Left ventricle myocardium superior (tissue), 1 donor: Measurements from ENCODE around the gene MDM4. TPM values are rescaled to one million over a fixed set of nuclear protein-coding genes. Genes with fewer than 3 reads are reported as not detected.

Experiments
- ATAC-seq: fragments of 200-7000 bp; cut with Tn5 transposase; one replicate; pipeline ENCODE4 v1.9.1; 2020; ENCODE audit warnings: mild to moderate bottlenecking, moderate library complexity
- DNase-seq: peaks from one replicate; pipeline ENCODE4 v3.0.0-alpha.2; 2020
- intact Hi-C: fragments of 100-400 bp; cut with micrococcal nuclease; formaldehyde crosslinking; loops from one replicate; pipeline ENCODE4 v1.11.0; 2022
- total RNA-seq: library from RNA; stranded (reverse); fragmentation: NEBNext Ultra II Directional; extraction: Animal tissue kit (Norgen Biotek cat#: 25700); gene quantifications from one replicate; pipeline ENCODE4 v1.2.1, GENCODE V29; 2021
- donor health status: DM: no; HTN: yes; CAD: no; lungs with severe emphysema.

Gene MDM4
- total RNA-seq, 1 donor from 2014 or later, result 30.1 TPM

DNA sequence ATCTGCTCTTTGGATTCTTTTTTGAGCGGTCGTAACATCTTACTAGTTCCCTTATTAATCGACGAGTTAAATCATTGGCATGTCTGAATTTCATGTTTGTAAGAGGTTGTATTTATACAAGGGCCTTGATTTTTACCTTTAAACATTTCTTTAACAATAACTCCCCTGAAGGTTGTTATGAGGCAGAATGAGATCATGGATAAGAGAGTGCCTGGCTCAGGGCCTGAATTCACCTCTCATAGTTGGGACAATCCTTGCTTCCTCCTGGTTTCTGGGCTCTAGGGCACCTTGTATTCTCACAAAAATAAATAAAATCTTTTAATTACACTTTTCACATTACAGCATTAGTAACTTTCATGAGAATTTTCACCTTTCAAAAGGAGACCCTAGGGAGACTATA, 55.4 kb downstream of the MDM4 start:
- DNase-seq (no peak), ATAC-seq (no peak)
- intact Hi-C loops, result no loop called here

DNA sequence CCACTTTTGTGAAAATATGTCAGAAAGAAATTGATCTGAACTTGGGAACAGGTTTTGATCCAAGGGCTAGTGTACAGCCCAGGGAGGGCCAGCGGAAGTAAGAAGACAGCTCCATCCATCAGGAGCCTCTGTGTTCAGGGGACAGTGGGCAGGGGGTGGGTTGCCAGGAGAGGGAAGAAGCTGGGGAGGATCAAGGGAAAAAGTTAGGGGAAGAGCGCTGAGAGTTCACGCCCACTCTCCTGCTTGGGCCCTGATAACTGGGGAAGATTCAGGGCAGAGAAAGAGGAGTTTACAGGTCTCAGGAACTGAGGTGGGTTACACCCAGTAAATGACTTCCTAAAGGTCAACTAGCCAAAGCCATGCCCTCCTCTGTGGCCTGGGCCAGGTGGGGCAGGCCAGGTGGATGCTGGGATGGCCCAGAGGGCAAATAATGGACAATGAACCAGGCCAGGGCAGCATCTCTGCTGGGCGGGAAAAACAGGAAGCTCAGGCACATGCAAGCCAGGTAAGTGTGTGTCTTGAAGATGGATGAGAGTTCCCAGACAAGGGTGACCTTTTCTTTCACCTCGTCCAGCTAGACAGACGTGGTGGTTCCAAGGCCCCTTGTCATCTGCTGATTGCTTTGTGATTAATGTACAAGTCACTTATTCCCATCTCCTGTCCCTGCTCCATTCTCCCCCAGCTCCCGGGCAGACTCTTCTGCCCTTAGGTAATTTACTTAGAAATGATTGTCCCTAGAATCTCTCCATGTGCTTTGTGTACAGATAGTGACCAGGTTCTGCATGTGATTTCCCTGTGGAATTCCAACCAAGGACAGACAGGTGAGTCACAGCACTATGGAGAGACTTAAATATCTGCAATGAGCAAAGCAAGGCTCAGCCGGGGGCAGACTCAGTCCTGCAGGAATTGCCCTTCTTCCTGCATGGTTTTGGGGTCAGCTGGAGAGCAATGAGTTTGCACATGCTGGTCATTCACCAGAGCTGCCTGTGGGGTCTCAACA, 57.0 kb downstream of the MDM4 start:
- DNase-seq (no peak), ATAC-seq (no peak)
- intact Hi-C loops, result no loop called here

DNA sequence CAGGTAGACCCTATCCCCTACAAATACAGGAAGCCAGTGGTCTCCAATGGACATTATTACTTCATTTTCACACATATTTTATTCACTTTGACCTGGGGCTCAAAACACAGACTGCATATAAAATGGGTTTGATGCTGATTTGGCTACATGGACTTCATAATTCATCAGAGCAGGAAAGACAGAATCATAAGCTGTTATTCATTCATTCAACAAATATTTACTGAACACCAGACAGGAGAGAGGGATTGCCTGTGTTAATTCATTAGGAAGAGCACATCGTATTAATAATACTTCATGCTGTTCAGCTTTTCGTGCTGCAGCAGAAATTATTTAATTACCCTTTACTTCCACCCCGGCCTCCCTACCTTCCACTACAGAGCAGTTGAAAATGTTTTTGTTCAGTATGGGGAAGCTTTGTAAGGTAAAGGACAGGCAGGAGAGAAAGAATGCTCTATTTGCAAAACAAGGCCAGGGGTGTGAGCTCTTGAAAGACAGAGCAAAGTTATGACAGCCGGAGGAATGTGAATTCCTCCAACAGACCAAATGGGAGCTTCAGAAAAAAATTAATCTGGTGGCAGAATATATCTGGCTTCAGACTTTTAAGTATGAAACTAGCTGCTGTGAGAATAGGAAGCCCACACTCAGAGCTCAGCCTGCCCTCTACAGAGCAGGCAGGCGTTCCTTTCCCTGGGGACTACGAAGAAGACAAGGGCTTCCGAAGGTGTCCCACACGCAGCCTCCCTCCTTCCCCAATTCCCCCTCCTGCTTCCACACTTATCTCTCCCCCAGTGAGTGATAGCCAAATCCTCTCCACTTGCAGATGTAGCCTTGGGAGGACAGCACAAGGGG, 58.0 kb downstream of the MDM4 start:
- DNase-seq (no peak), ATAC-seq (no peak)
- intact Hi-C loops, result no loop called here

DNA sequence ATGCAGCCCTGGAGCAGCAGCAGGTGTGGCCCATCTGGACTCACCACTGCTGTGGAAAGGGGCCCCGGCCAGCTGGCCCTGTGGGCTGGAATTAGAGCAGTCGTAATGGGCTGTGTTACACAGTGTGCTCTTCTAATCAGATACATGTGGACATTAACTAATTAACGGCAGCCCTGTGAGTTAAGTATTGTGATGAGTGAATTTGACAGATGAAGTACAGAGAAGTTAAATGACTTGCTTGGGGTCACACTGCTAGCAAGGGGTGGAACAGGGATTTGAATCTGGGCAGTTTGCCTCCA, 58.6 kb downstream of the MDM4 start:
- ATAC-seq, result peak; percentile 93
- intact Hi-C loops, result no loop called here
- DNase-seq, result peak; percentile 78

DNA sequence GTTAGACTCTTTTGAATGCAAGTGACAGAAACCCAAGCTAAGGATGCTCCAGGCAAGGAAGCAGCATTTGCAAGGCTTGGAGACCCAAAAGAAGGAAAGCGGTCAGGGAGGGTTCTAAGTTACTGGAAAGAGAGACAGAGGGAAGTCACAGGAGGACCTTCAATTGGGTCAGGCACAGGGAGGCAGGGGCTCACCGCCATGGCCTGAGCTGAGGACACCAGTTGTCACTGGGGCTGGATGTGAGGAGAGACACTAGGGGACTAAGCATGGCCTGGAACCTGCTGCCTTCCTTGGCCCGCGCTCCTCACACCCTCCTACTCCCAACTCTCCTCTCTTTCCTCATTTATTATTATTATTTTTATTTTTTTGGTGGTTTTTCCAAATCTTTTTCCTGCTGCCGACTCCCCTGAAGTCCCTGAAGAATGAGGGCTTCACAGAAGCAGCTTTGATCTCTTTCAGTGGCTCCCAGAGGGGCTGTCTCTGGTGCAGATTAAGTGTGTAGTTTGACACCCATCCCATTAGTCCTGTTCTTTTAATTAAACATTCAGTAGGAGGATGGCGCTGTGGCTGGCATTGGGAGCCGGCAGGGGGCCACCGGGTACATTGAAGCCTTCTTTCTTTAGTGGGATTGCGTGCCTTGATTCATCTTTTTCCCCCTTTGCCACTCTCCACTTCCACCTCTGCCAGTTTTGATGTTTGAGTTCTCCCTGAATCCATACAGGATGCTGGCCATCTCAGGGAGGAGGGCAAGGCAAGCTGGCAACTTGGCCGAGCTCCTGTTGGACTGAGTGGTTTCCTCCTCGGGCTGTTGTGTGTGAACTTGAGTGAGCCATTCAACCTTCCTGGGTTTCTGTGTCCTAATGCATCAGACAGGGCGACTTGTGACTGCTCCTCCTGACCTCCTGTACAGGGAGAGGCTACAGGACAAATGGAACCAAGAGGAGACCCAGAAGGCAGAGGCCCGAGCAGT, 59.3 kb downstream of the MDM4 start:
- ATAC-seq, result no peak
- intact Hi-C loops, result no loop called here
- no peak for DNase-seq

DNA sequence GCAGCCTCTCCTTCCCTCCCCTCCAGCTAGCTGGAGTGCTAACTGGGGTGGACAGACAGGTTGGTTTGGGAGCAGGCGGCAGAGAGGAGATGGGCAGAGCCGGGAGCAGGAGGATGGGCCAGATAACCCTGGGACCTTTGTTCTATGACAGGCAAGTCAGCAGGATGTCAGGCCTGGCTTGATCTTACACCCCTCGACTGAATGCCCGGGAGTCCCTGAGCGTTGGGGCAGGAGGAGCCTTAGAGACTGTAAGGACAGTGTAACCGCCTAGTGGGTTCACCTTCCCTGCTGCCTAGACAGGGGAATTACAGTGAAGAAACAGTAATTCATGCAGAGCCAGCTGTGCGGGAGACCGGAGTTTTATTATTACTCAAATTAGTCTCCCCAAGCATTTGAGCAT, 60.2 kb downstream of the MDM4 start:
- intact Hi-C loops, result no loop called here
- DNase-seq (no peak), ATAC-seq (no peak)

DNA sequence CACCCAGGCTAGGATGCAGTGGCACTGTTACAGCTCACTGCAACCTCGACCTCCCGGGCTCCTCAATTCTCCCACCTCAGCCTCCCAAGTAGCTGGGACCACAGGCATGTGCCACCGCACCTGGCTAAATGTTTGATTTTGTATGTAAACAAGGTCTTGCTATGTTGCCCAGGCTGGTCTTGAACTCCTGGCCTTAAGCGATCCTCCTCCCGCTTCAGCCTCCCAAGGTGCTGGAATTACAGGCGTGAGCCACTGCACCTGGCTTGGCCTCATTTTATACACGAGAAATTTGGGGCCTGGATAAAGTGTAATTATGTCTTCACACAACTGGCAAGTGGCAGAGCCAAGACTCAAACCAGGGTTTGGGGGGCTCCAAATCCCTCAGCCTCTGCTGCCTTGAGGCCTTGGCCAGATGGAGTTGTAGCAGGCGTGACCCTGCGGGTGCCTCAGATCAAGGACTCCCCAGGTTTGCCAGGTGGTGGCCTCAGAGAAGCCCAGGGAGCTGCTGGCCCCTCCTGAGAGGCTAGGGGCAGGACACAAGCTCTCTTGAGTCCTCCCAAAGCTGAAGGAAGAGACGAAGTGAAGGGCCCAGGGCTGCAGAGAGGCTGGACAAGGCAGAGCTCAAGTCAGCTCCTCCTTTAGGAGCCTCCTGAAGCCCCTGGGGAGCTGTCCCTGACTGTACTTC, 61.7 kb downstream of the MDM4 start:
- intact Hi-C loops, result no loop called here
- DNase-seq, result no peak
- no peak for ATAC-seq

DNA sequence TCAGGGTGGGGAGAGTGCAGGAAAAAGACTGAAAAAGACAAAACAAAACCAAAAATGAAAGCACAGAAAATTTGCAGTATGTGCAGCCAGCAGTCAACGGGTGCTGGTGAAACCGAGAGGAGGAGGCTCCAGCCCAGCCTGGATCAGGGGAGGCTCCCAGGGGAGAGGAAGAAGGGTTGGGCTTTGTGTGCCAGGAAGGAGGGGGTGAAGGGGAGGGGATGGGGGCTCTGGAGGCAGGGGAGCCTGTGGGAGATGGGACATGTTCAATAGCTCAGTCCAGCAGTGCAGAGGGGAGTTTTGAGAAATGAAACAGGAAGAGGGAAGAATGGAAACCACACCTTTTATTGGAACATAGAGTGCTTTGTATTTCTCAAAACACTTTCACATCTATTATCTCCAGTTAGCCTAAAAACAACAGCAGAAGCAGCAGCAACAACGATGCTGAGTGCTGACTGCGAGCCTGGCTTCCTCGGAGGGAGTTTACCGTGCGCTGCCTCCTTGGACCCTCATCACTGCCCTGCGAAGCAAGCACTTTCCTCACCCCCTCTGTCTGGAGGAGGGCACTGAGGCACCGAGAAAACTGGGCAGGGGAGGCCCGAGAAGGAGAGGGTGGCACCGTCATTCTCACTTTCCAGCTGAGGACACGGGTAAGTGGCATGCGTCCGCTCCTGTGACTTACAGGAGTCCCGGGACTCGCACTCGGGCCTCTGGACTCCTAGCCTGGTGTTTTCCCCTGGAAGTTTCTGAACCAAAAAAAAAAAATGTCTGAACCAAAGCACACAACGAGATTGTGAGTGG, 62.9 kb downstream of the MDM4 start:
- ATAC-seq, result peak; percentile 57
- DNase-seq, result peak; percentile 37

DNA sequence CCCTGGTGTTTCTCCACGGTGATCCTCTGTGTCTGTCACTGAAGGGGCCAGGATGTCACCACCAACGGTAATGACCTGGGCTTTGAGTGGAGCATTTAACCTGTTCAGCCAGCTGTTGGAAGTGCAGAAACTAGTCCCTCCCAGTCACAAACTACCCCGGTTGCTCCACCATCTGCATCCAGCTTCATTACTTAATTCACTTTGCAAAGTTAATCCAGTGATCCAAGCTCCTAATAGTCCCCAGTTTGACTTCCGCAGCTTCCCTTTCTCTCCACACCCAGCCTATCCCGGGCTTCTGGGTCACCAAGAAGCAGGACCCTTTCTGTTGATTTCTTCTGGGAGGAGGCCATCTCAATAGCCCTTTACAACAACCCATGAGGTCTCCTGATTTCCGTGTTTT, 63.5 kb downstream of the MDM4 start:
- intact Hi-C loops, result no loop called here
- no peak for ATAC-seq

More for the DNA sequence above, 62.9 kb downstream of the MDM4 start:
- intact Hi-C loops, result no loop called here

DNA sequence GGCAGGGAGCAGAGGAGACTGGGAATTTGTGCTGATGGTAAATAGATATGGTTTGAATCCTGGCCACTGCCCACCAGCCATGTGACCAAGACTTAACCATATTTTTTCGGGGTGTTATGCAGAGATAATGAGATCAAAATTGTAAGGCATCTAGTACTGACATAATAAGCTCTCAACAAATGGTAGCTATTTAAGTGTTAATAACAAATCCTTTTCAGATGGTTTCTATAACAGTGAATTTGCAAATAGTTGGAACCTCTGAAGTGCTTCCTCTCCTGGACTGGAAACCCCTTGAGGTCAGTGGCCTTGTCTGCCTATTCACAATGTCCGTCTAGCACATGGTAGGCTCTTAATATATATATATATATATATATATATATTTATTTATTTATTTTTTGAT, 64.7 kb downstream of the MDM4 start:
- intact Hi-C loops, result no loop called here
- ATAC-seq (no peak), DNase-seq (no peak)

More for the DNA sequence above, 63.5 kb downstream of the MDM4 start:
- DNase-seq, result no peak

DNA sequence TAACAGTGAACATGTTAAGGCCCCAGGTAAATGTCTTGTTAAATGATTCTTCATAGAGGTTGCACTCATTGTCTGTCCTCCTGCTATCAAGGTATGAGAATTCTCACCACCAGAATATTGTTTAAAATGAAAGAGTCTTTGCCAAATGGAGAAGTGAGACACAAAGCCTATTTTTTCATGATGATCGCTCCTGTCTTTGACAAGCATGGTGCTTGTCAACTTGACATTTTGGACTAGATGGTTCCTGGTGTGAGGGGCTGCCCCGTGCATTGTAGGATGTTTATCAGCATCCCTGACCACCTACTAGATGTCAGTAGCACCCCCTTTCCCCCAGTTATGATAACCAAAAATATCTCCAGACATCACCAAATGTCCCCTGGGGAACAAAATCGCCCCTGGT, 65.6 kb downstream of the MDM4 start:
- DNase-seq (no peak), ATAC-seq (no peak)
- intact Hi-C loops, result no loop called here

DNA sequence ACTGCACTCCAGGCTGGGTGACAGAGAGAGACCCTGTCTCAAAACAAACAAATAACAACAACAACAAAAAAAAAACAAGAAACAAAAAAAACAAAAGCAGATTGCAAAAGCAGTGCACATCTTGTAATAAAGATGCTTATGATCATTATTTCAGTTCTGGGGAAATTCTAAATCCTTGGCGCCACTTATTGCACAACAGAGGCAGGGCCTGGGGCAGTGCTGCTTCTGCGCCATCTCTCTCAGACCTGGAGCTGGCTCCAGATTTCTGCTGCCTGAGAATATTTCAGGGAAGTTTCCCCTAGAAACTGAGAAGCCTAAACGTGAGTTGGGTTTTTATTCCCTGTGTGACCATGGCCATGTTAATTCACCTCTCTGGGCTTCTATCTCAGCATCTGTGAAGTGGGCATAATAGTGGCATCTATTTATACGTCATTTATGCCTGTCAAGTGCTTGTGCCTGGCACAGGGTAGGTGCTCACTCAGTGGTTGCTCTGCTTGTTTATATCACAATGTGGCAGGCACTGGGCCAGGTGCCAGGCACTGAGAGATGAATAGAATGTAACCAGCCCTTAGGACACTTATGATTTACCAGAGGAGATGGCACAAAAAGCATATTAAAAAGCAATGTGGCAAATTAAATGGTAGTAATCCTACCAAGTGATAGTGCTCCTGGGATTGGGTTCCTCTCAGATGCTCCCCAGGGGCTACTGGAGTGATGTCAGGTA, 67.9 kb downstream of the MDM4 start:
- ATAC-seq, result peak; percentile 95
- intact Hi-C loops, result no loop called here
- DNase-seq, result peak; percentile 88

DNA sequence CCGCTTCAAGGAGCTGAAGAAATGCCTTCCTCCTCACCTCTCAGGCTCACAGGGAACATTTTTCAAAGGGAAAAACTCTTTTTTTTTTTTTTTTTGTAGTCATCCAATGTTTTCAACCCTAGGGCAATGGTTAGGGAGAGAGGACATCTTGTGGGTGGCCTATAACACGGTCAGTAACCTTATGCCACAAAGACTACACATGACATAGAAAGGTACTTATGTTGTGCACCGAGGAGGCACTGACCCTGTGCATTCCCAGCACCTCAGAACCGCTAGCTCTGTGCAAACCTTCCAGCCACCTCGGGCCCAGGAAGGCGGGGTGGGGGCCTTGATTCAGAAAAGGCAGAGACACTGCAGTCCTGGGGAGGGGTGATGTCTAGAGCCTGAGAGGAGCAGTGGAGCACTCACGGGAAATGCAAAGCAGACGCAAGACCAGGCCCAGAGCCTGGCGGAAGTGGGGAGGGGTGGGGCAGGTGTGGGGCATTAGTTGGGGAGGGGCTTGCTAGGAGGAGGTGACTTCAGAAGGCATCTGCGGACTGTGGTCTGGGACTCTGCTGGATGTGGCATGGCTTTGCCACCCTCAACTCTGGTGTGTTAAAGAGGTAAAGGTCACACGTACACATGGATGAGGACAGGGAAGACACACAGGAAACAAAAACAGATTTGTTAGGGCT, 68.6 kb downstream of the MDM4 start:
- ATAC-seq (peak; percentile 16), DNase-seq (no peak)
- intact Hi-C loops, result no loop called here

DNA sequence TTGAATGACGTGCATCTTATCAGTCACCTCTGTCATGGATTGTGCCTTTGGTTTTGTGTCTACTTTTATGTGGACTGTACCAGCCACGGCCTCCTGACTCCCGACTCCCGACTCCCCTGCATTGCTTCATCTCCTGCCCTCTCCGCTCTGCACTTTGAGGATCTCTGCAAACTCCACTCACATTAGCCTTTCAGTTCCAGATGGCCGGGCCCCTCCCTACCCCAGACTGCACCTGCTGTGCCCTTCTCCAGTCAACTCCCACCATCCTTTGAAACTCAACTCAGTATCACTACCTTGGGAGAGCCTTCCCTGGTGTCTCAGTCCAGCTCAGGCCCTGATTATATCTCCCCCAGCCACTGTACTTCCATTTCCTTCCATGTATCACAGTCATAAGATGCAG, 71.4 kb downstream of the MDM4 start:
- DNase-seq, result no peak
- ATAC-seq, result no peak
- intact Hi-C loops, result no loop called here

DNA sequence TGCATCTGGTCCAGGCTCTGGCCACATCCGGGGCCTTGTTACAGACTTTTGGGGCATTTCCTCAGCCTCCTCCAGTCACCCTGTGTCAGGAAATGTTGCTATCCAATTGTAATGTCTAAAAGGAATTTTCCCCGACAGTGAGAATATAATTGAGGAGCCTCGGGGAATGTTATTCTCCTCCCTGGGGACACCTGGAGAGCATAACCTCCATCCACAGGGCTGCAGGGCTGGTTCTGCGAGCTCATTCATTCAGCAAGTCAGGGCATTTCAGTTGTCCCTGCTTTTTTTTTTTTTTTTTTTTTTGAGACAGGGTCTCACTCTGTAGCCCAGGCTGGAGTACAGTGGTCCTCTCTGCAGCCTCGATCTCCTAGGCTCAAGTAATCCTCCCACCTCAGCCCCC, 72.6 kb downstream of the MDM4 start:
- intact Hi-C loops, result no loop called here
- DNase-seq (no peak), ATAC-seq (no peak)

DNA sequence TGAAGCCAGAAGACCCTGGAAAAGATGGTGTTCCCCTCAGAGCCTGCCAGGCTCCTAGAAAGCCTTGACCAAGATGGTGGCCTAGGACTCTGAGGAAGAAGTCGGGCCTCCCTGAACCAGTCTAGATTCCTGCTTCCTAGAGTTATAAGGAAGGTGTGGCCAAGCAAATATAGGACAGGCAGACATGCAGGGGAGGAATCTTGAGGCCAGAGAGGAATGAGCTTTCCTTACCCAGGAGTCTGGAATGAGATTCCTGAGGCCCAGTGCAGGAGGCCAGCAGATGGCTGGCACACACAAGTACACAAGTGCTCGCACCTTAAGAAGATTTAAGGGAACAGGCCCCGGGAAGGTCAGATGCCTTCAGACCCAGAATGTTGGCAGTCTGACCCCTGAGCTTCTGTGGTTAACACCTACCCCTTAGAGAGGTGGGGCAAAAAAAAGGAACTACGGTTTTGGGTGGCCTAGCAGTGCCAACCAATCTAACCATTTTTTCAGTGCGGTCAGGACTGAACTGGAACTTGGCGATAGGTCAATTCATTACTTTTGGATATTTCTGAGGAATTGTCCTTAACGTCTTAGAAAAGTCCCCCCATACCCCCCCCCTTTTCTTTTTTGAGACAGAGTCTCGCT, 73.3 kb downstream of the MDM4 start:
- intact Hi-C loops, result no loop called here
- ATAC-seq (no peak), DNase-seq (no peak)
